ENCODE measurements around the gene SLC39A8.
A peak's percentile ranks its signal among the peaks of the same experiment; 100 is the strongest.

The SLC39A8 gene

DNA sequence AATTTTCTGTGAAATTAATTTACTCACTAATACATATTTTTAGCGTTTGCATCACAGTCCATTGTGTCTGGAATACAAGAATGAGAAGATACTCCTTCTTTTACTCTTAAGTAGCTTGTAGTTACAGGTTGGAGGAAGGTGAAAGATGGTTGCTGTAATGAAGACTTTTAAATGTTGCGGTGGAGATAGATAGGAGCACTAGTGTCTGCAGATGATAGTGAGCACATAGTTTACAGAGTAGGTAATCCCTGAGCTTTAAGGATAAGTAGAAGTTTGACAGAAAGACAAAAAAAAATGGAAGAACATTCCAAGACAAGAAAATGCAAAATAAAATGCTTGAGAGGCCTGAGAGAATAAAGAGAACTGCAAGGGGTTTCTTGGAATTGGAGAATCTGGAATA lies 5.4 kb upstream of the SLC39A8 start:
- DNase-seq (ENCODE audit: low spot score): no peak
- ChIA-PET POLR2A (ENCODE audit: low non-redundant PET) (no interaction called here), CTCF (interaction anchor here (0.5 kb wide), 1 partner anchor 749 kb away, joined by 3 read pairs; the partner anchor contains the start of gene BDH2)
- TF ChIP-seq, protein P1, sequence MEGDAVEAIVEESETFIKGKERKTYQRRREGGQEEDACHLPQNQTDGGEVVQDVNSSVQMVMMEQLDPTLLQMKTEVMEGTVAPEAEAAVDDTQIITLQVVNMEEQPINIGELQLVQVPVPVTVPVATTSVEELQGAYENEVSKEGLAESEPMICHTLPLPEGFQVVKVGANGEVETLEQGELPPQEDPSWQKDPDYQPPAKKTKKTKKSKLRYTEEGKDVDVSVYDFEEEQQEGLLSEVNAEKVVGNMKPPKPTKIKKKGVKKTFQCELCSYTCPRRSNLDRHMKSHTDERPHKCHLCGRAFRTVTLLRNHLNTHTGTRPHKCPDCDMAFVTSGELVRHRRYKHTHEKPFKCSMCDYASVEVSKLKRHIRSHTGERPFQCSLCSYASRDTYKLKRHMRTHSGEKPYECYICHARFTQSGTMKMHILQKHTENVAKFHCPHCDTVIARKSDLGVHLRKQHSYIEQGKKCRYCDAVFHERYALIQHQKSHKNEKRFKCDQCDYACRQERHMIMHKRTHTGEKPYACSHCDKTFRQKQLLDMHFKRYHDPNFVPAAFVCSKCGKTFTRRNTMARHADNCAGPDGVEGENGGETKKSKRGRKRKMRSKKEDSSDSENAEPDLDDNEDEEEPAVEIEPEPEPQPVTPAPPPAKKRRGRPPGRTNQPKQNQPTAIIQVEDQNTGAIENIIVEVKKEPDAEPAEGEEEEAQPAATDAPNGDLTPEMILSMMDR (conservative IDR thresholded peaks at IDR 0.05; ENCODE audit: low read depth): no peak
- no peak overlapping the region for H3K27ac ChIP-seq

GRCh38 chr4:102348701-102349100 lies 3.4 kb upstream of the SLC39A8 start:
- no peak for DNase-seq (ENCODE audit: low spot score)
- CTCF ChIA-PET: no interaction called here
- H3K27ac ChIP-seq: no peak overlapping the region
- TF ChIP-seq, protein P1 (conservative IDR thresholded peaks at IDR 0.05; ENCODE audit: low read depth): no peak
- POLR2A ChIA-PET (ENCODE audit: low non-redundant PET): no interaction called here

GRCh38 chr4:102345795-102346100 lies 466 bp upstream of the SLC39A8 start:
- CTCF ChIA-PET: interaction anchor here (0.6 to 0.7 kb wide), 3 partner anchors 257 to 1371 kb away, joined by 3 to 4 read pairs (median 3); no protein-coding TSS in a partner anchor
- POLR2A ChIA-PET (ENCODE audit: low non-redundant PET): no interaction called here
- TF ChIP-seq, protein P1 (conservative IDR thresholded peaks at IDR 0.05; ENCODE audit: low read depth): peak; percentile 55
- peak overlapping the region; percentile 70 for H3K27ac ChIP-seq
- DNase-seq (ENCODE audit: low spot score): no peak

DNA sequence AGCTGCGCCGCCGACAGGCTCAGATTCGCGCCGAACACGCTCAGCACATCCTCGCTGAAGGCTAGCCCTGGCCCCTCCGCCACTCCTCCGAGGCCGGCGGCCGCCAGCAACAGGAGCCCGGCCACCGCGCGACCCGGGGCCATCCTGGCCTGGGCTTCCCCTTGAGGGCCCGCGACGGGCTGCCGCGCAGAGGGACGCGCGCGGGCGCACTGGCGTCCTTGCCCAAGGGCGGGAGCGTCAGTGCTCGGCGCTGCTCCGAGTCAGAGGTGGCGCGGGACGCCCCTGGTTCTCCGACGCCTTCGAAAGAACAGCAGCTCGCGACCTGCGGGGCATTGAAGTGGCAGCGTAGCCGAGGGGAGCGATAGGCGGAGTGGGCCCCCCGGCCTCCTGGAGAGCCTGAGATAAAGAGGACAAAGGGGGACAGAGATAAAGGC lies 745 bp downstream of the SLC39A8 start:
- H3K27ac ChIP-seq: peak overlapping the region; percentile 70
- CTCF ChIA-PET: interaction anchor here (0.6 to 0.7 kb wide), 6 partner anchors 14 to 1383 kb away, joined by 3 to 4 read pairs (median 3); no protein-coding TSS in a partner anchor

GRCh38 chr4:102343964-102344519 lies 1.2 kb downstream of the SLC39A8 start:
- H3K27ac ChIP-seq: peak overlapping the region; percentile 70
- CTCF ChIA-PET: interaction anchor here (0.6 kb wide), 1 partner anchor 39 kb away, joined by 3 read pairs; no protein-coding TSS in a partner anchor

More for the DNA sequence above, 745 bp downstream of the SLC39A8 start:
- TF ChIP-seq, protein P1 (conservative IDR thresholded peaks at IDR 0.05; ENCODE audit: low read depth): no peak
- POLR2A ChIA-PET (ENCODE audit: low non-redundant PET): no interaction called here
- DNase-seq (ENCODE audit: low spot score): peak; percentile 61

GRCh38 chr4:102342404-102343074 lies 2.7 kb downstream of the SLC39A8 start:
- DNase-seq (ENCODE audit: low spot score): no peak
- H3K27ac ChIP-seq: no peak overlapping the region
- ChIA-PET CTCF (no interaction called here), POLR2A (ENCODE audit: low non-redundant PET) (no interaction called here)
- TF ChIP-seq, protein P1 (conservative IDR thresholded peaks at IDR 0.05; ENCODE audit: low read depth): no peak

More at GRCh38 chr4:102343964-102344519, 1.2 kb downstream of the SLC39A8 start:
- TF ChIP-seq, protein P1 (conservative IDR thresholded peaks at IDR 0.05; ENCODE audit: low read depth): no peak
- peak; percentile 8 for DNase-seq (ENCODE audit: low spot score)
- POLR2A ChIA-PET (ENCODE audit: low non-redundant PET): no interaction called here
